PC-9 (cell line): ENCODE results near the gene PAPSS1.

Source experiments
- CTCF ChIP-seq: fragments of 200-600 bp; sonication (generic); conservative IDR thresholded peaks from 2 replicates; pipeline ENCODE4 v1.6.1; 2017; ENCODE audit warnings: mixed run types, antibody characterized with exemption, mild to moderate bottlenecking, moderate library complexity
- EZH2 ChIP-seq: fragments of 200-600 bp; sonication (generic); IDR thresholded peaks from 2 replicates; pipeline ENCODE4 v1.8.0; 2017; ENCODE audit warnings: antibody characterized with exemption, low read depth

DNA sequence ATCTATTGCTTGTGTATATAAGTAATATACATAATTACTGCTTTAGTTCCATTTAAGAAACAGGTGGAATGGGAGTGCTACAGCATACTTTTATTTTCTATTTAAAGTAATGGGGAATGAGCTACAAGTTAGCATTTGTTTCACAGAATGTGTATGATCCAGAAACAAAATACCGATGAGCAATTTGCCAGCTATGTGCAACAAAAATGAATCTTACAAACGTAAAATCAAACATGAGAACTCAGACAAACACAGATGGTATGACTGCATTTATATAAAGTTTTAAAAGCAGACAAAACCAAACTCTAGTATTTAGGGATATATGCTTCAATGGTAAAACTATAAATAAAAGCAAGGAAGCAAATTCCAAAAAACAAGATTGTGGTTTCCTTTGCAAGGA lies 141.7 kb downstream of the PAPSS1 start:
- no peak for TF ChIP-seq CTCF
- TF ChIP-seq EZH2 = no peak
